KOPT-K1 (cell line): ENCODE results near the gene BGN.

Experiments
- H3K27ac ChIP-seq: fragments of 200-600 bp; sonication (generic); 2 replicates; pipeline ENCODE4 v1.5.1; 2016; ENCODE audit warnings: antibody characterized with exemption, mild to moderate bottlenecking, low read depth, low read length; ENCODE audit not compliant: poor library complexity, severe bottlenecking
- H3K36me3 ChIP-seq: fragments of 200-600 bp; sonication (generic); 2 replicates; pipeline ENCODE4 v1.5.1; 2017; ENCODE audit warnings: antibody characterized with exemption, mild to moderate bottlenecking, low read length, moderate library complexity; ENCODE audit not compliant: insufficient read depth
- H3K9me3 ChIP-seq: fragments of 200-600 bp; sonication (generic); 2 replicates; pipeline ENCODE4 v1.5.1; 2017; ENCODE audit warnings: antibody characterized with exemption, low read length, mild to moderate bottlenecking; ENCODE audit not compliant: insufficient read depth, poor library complexity, severe bottlenecking

BGN gene

GRCh38 chrX:153470411-153471363 is 24.1 kb upstream of the BGN start, which contains the start of gene HAUS7:
HAUS7 (minus strand) TSS chrX:153470576; CDS start chrX:153470557, 19 bp downstream.
- Histone ChIP-seq H3K36me3 (peaks cover 15% of the 10 kb centered on the region; the same call in 1 of the 2 replicates), H3K9me3 (no peaks in the 10 kb centered on the region), H3K27ac (peak within 1 kb of the TSS; percentile 65)

GRCh38 chrX:153471663-153472280 is 23.0 kb upstream of the BGN start:
- Histone ChIP-seq H3K27ac (no peak overlapping the region), H3K9me3 (no peaks in the 10 kb centered on the region), H3K36me3 (peaks cover 15% of the 10 kb centered on the region; the same call in 1 of the 2 replicates)

GRCh38 chrX:153473126-153473525 is 21.7 kb upstream of the BGN start:
- H3K36me3 ChIP-seq = peaks cover 7% of the 10 kb centered on the region; the same call in 1 of the 2 replicates
- H3K27ac ChIP-seq = no peak overlapping the region

GRCh38 chrX:153474266-153474665 is 20.5 kb upstream of the BGN start:
- H3K27ac ChIP-seq = no peak overlapping the region
- H3K36me3 ChIP-seq = no peaks in the 10 kb centered on the region
- no peaks in the 10 kb centered on the region for H3K9me3 ChIP-seq

More at GRCh38 chrX:153473126-153473525, 21.7 kb upstream of the BGN start:
- H3K9me3 ChIP-seq = no peaks in the 10 kb centered on the region

- Histone ChIP-seq H3K27ac (no peak overlapping the region), H3K9me3 (no peaks in the 10 kb centered on the region), H3K36me3 (no peaks in the 10 kb centered on the region)
These were observed 20.1 kb upstream of the BGN start for GRCh38 chrX:153474718-153475117.

- Histone ChIP-seq H3K9me3 (no peaks in the 10 kb centered on the region), H3K27ac (no peak overlapping the region), H3K36me3 (no peaks in the 10 kb centered on the region)
These were observed 19.5 kb upstream of the BGN start for GRCh38 chrX:153475271-153475670.

- H3K27ac ChIP-seq = no peak overlapping the region
- no peaks in the 10 kb centered on the region for H3K36me3 ChIP-seq
- H3K9me3 ChIP-seq = no peaks in the 10 kb centered on the region
These were observed 19.0 kb upstream of the BGN start for GRCh38 chrX:153475751-153476281.

- no peak overlapping the region for H3K27ac ChIP-seq
- H3K9me3 ChIP-seq = no peaks in the 10 kb centered on the region
These were observed 18.0 kb upstream of the BGN start for GRCh38 chrX:153476666-153477363.

GRCh38 chrX:153477364-153477857 is 17.4 kb upstream of the BGN start:
- Histone ChIP-seq H3K36me3 (no peaks in the 10 kb centered on the region), H3K9me3 (no peaks in the 10 kb centered on the region), H3K27ac (no peak overlapping the region)

More at GRCh38 chrX:153476666-153477363, 18.0 kb upstream of the BGN start:
- H3K36me3 ChIP-seq = no peaks in the 10 kb centered on the region

GRCh38 chrX:153477901-153478300 is 16.9 kb upstream of the BGN start:
- Histone ChIP-seq H3K9me3 (no peaks in the 10 kb centered on the region), H3K27ac (no peak overlapping the region), H3K36me3 (no peaks in the 10 kb centered on the region)

GRCh38 chrX:153478746-153479145 is 16.0 kb upstream of the BGN start:
- H3K36me3 ChIP-seq = no peaks in the 10 kb centered on the region
- no peaks in the 10 kb centered on the region for H3K9me3 ChIP-seq
- H3K27ac ChIP-seq = no peak overlapping the region

- Histone ChIP-seq H3K36me3 (no peaks in the 10 kb centered on the region), H3K9me3 (no peaks in the 10 kb centered on the region), H3K27ac (no peak overlapping the region)
These were observed 13.7 kb upstream of the BGN start for GRCh38 chrX:153481043-153481442.

GRCh38 chrX:153482376-153483015 is 12.3 kb upstream of the BGN start:
- Histone ChIP-seq H3K9me3 (no peaks in the 10 kb centered on the region), H3K36me3 (no peaks in the 10 kb centered on the region), H3K27ac (no peak overlapping the region)

- Histone ChIP-seq H3K9me3 (no peaks in the 10 kb centered on the region), H3K27ac (no peak overlapping the region), H3K36me3 (no peaks in the 10 kb centered on the region)
These were observed 9.2 kb upstream of the BGN start for GRCh38 chrX:153485396-153486080.
